GM10266 (cell line): ENCODE results near the gene MSI2.

Source experiments
- DNase-seq: peaks from one replicate; pipeline ENCODE4 v3.0.0; 2012; ENCODE audit errors: extremely low spot score
- TF ChIP-seq, protein P1 (sequence below): IDR thresholded peaks from 2 replicates; pipeline ENCODE4 v1.5.1; 2012; ENCODE audit warnings: mild to moderate bottlenecking, low read depth; ENCODE audit not compliant: control insufficient read depth, insufficient read depth; ENCODE audit errors: missing control alignments

MSI2 gene

DNA sequence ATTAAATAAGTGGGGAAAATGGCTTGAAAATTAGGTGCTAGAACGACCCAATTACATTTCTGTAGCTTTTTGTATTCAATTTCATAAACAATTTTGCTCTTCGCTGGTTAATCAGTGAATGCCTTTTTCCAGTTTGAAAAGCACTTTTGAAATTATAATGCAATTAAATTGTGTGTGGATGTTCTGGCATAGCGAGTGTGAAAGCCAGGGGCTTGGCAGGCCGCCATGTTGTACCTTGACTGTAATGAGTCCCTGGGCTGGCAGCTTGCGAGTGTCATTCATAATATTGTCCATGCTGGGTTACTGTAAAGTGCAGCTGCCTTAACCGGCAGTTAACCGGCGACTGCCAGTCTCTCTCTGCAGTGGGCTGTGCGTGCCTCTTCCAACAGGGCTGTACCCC lies 310.9 kb downstream of the MSI2 start:
- no peak for DNase-seq
- TF ChIP-seq, protein P1, sequence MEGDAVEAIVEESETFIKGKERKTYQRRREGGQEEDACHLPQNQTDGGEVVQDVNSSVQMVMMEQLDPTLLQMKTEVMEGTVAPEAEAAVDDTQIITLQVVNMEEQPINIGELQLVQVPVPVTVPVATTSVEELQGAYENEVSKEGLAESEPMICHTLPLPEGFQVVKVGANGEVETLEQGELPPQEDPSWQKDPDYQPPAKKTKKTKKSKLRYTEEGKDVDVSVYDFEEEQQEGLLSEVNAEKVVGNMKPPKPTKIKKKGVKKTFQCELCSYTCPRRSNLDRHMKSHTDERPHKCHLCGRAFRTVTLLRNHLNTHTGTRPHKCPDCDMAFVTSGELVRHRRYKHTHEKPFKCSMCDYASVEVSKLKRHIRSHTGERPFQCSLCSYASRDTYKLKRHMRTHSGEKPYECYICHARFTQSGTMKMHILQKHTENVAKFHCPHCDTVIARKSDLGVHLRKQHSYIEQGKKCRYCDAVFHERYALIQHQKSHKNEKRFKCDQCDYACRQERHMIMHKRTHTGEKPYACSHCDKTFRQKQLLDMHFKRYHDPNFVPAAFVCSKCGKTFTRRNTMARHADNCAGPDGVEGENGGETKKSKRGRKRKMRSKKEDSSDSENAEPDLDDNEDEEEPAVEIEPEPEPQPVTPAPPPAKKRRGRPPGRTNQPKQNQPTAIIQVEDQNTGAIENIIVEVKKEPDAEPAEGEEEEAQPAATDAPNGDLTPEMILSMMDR, result no peak

DNA sequence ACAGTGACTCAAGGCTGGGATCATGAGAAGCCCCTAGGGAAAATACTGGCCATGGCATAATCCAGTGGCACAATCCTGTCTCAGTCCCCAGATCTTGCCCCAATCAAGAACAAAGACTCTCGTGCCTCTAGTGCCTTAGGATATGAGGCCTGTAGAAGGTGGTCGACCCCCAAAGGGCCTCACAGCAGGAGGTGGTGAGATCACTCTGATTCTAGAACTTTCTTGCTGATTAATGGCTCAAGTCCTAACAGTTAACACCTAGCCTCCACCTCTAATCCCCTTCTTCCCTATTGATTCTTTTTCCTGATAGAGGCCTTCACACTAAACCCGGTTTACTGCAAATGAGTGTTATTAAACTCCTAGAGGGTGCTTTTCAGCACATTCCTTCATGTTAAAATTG lies 312.0 kb downstream of the MSI2 start:
- DNase-seq, result no peak
- TF ChIP-seq, protein P1, result no peak

DNA sequence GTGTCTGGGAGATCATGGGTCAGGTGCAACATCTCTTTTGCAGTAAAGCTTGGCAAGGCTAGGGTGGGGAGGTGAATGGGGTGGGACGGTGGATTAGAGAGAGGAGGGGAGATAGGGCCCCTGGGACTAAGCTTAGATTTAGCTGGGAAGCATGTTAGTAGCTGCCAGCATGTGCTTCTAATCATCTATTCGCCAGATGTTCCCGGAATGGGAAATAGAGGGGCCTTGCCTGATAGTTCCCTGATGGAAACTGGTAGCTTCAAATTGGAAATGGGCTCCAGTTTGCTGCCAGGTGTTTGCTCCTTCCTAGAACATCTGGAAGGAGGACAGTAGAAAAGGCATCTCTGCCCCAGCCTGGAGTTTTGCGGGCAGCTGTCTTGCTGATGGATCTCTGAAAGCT lies 312.7 kb downstream of the MSI2 start:
- DNase-seq, result no peak
- TF ChIP-seq, protein P1, result no peak

DNA sequence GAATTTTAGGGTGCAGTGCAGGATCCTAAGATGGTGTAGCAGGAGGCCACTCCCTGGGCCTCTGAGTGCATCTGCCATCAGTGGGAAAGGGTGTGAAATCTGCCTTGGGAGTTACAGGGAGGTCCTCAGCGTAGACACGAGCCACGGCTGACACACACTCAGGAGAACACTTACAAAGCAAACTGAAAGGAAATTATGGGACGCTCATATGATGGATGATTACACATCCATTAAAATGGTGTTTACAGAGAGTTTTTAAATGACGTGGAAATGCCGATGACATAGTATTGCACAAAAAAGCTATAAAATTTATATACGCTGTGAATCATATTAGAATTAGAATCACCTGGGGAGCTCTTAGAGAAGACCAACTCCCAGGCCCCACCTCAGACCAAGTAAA lies 313.5 kb downstream of the MSI2 start:
- no peak for DNase-seq
- TF ChIP-seq, protein P1, result no peak

DNA sequence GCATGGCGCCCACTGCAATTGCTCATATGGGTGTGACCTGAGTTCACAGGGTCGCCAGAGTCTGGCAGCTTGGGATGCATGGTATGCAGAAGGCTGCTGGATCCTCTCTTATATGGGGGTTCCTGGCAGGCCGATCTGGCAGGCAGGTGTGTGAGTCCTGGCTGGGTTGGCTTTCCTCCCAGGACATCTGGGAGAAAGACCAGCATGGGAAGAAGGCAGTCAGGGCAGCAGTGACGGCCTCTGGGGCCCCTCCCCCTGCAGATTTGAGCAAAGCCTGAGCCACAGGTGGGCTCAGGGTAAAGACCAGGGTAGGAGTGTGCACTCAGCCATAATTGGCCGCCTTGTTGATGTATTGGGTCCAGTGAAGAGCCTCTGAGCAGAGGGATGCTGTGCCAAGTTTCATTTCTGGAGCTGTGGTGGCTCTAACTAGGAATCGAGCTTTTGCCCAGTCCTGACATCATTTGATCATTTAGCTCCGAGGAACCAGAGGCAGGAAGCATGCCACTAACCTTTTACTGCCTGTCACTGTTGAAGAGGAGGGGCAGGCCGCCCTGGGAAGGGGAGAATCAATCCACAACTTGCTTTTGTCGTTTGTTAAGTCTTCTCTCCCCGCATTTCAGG lies 314.5 kb downstream of the MSI2 start:
- TF ChIP-seq, protein P1, result no peak
- no peak for DNase-seq

DNA sequence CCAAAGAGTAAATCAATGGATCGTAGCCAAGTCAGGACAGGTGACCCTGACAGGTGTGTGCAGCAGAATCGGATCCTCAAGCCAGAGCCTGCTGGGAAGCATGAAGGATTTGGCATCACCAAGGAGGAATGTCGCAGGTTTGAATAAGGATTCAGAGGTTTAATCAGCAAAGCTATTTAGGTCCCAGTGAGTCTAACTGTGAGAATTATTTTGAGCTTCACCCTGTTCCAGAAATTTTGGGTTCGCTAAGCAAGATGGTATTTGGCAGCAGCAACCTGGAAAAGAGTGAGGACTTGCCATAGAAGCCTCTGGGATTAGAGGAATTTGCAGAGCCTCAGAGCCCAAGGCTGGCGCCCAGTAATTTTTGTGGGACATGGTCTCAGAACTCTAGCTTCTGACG lies 315.7 kb downstream of the MSI2 start:
- DNase-seq, result no peak
- TF ChIP-seq, protein P1, result no peak

DNA sequence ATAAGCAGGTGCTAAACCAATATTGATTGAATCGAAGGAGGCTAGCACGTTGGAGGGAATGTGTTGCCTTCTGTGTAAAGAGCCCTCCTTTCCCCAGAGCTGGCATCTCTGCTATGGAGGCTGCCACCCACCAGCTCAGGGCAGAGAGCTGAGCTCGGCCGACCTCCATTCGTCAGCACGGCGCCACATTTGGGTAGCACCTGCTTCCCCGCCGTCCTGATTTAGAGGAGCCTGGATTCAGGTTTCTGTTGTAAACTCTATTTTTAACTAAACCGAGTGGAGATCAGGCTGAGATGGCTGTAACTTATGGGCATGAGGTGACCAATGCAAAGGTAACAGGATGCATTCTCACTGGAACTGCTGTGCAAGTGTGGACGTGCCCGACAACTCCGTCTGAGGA lies 316.3 kb downstream of the MSI2 start:
- TF ChIP-seq, protein P1, result no peak
- no peak for DNase-seq
